Stimulated activated CD8-positive, alpha-beta memory T cell treated with anti-CD3 and anti-CD28 coated beads, Interleukin-4, amount 100 ng/mL, for 1 hour (primary cell): ENCODE data around the gene CBFA2T3.
"Not testable (repeated sequence)": the region's sequence is repeated elsewhere in the genome, so short reads cannot be mapped to it uniquely, and the experiment has no call there.

Experiments used
- DNase-seq, 2 donors: peaks; one replicate each; pipeline ENCODE4 v3.0.0-alpha.2; 2020; ENCODE audit warnings: low read depth in 2 of 2, low spot score in 1 of 2

The CBFA2T3 gene

DNA sequence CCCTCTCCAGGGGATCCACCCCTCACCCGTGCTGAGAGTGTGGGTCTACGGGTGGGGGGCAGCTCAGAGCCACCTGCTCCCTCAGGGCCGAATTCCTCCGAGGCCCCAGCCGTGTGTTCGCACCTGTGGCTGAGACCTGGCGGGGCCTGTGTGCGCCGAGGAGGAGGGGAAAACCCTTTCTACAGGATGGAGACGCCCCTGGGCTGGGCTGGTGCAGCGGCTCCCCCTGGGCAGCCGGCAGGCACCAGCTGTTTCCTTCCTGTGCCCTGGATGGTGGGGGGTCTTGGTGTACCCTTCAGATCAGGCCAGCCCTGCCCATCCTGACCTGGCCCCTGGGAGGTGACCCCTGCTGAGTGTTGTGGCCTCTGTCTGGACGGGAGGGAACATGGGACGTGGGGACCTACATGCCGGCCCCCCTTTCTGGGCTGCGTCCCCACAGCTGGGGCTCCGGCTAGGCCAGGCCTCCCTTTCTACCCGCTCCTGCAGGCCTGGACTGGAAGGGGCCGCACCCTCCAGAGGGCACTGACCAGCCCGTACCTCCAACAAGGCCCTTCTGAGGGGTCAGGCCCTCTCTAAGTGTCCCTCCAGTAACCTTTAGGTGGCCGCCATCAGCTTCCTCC lies 82.2 kb downstream of the CBFA2T3 start:
- DNase-seq = no peak

DNA sequence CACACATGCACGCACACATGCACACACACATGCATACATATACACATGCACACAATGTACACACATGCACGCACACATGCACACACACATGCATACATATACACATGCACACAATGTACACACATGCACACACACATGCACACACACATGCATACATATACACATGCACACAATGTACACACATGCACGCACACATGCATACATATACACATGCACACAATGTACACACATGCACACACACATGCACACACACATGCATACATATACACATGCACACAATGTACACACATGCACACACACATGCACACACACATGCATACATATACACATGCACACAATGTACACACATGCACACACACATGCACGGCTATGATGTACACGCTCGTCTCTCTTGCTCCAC lies 82.7 kb downstream of the CBFA2T3 start:
- DNase-seq = not testable (repeated sequence)

DNA sequence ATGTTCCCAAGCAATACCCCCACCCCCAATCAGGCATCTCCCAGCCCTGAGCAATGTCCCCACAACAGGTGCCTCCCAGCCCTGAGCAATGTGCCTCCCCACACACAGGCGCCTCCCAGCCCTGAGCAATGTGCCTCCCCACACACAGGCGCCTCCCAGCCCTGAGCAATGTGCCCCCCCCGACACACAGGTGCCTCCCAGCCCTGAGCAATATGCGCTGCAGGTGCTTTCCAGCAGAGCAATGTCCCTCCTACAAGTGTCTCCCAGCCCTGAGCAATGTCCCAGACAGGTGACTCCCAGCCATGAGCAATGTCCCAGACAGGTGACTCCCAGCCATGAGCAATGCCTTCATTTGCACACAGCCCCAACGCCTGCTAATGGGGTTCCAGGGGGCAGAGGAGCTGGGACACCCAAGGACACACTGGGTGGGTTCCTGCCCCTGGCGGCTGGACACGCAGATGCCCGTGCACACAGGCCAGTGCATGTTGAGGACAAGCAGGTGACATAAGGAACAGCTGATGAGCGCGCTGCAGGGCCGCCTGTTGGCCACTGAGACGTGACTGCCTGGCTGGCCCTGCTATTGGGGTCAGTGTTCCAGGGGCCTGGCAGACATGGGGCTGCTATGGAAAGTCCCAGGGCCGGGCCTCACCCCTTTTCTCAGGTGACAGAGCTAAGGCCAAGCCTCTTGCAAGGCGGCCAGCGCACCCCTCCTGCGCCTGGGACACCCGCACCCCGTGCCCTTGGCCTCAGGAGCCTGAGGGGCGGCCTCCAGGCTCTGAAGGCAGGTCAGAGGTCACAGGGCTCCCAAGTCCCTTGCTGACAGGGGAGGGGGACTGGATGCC lies 83.7 kb downstream of the CBFA2T3 start:
- no peak for DNase-seq

DNA sequence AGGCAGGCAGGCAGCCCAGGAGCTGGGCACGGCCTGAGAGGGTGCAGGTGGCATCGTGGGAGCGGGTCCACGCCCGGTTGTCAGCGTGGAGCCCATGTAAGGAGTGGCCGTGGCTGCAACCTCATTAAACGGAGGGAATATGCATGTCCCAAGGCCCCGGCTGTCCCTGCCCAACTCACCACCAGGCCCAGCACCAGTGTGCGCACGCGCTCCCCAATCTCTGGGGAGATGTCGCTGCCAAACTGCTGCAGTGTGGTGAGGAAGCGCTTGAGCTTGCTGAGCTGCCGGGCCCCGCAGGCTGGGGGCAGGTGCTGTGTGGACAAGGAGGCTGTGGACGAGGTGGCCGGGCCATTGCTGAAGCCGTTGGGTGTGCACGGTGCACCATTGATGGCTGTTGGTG lies 84.9 kb downstream of the CBFA2T3 start:
- no peak for DNase-seq

DNA sequence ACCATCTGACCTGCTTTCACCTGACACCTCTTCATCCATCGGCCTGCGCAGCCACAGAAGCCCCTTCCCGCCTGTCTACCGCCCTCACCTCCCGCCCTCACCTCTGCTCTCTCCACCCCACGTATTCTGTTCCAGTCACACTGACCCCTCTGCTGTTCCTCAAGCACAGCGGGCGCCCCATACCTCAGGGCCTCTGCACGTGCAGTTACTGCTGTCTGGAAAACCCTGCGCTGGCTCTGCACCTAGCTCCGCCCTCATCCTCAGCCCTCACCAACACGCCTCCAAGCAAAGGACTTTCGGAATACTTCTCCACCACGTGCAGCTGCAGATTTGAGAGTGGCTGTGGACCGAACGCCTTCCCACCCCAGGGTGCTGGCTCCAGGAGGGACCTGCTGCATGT lies 85.9 kb downstream of the CBFA2T3 start:
- DNase-seq = no peak

DNA sequence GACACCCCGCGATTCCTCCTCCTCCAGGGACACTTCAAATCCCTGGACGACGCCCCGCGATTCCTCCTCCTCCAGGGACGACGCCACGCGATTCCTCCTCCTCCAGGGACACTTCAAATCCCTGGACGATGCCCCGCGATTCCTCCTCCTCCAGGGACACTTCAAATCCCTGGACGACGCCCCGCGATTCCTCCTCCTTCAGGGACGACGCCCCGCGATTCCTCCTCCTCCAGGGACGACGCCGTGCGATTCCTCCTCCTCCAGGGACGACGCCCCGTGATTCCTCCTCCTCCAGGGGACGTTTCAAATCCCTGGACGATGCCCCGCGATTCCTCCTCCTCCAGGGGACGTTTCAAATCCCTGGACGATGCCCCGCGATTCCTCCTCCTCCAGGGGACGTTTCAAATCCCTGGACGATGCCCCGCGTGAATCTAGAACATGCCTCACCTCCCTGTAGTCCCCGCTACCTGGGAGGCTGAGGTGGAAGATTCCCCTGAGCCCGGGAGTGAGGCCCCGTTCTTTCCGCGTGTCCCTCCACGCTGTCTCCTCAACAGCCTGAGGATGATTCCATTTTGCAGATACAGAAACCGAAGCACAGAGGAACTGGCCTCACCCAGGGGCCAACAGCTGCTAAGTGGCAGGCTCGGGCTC lies 87.2 kb downstream of the CBFA2T3 start:
- not testable (repeated sequence) for DNase-seq

DNA sequence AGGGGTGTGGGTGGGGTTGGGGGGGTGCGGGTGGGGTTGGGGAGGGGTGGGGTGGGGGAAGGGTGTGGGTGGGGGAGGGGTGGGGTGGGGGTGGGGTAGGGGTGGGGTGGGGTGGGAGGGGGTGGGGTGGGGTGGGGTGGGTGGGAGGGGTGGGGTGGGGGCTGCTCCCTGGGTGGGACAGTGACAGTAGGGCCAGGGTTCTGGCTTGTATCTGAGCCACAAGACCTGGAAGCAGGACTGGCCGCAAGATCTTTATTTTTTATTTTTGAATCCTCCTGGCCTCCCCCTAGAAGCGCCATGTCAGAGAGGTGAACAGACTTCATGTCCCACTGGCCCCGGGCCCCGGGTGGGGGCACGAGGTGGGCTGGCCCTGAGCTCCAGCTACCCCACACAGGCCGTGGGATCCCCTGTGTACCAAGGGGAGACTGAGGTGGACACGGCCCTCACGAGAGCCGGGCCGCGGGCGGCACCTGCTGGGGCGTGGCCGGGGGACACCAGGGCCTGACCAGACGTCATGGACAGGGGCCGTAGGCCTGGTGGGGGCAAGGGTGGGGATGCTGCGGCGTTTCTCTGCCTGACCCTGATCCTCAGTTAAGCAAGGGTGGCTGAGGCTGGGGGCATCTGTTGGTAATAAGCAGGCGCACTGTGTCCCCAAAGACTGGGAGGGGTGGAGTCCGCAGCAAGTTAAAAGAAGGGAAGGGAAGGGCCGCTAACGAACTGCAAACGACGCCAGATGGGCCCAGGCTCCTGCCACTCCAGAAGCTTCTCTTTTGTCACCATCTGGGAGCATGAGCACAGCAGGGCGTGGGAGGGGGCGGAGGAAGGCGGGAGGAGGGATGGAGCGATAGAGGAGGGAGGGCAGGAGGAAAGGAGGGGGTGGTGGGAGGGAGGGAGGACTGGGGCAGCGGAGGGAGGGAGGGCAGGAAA lies 88.3 kb downstream of the CBFA2T3 start:
- DNase-seq = no peak

DNA sequence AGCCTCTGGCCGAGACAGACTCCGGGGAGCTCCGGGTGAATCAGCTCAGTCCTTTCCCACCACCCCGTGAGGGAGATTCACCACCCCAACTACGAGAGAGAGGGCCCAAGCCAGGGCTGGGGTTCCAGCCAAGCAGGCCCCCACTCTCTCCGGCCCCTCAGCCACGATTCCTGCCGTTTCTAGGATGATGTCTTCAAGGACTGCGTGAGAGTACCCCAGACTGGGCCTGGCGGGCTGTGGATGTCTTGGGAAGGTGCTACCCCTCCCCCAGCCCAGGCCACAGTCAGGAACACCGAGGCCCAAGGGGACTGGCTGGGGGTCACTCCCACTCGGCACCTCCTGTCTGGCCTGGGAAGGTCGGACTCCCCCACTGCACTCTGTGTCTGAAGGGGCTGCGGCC lies 89.0 kb downstream of the CBFA2T3 start:
- DNase-seq = no peak

DNA sequence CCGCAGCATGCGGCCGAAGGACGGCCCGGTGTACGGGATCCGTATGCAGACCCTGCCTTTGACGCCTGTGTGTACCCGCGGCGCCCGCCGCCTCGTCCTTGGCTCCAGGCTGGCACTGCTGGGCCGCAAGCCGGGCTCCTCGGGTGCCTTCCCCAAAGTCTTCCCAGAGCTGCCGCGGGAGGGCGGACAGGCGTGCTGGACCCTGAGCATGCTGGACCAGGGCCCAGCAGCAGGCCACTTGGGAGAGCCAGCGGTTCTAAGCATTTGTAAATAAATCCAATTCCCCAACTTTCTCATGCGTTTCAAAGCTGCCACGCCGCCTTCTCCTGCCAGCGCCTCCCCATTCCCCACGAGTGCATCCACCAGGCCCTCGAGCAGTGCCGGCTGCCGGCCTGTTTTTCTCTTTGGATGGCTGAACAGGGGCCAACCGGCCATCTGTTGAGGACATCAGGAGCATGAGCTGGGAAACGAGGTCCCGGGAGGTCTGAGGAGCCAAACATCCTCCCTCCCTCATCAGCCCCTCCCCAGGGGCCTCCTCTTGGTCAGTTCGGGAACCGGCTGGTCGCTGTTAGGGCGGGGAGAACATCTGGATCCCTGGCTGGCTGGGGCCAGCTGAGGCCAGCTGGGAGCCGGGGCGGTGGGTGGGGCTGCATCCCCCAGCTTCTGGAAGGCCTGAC lies 90.0 kb downstream of the CBFA2T3 start:
- no peak for DNase-seq

DNA sequence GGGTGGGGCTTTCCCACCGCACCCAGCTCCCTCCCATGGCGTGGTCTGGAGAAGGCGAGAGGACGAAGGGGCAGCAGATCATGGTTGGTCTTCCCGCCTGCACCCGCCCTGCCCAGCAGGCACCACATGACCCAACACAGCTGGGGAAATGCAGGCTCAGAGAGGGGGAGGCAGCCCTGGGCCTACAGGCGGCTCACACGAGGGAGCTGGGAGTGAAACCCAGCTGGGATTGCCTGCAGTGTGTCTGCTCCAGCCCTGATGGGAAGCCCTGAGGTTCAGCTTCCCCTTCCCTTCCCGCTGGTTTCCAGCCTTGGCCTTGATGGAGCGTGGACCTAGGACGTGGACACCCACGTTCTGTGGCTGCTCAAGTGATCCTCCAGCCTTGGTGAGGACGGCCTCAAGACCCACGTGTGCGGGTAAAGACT lies 90.6 kb downstream of the CBFA2T3 start:
- DNase-seq = no peak

DNA sequence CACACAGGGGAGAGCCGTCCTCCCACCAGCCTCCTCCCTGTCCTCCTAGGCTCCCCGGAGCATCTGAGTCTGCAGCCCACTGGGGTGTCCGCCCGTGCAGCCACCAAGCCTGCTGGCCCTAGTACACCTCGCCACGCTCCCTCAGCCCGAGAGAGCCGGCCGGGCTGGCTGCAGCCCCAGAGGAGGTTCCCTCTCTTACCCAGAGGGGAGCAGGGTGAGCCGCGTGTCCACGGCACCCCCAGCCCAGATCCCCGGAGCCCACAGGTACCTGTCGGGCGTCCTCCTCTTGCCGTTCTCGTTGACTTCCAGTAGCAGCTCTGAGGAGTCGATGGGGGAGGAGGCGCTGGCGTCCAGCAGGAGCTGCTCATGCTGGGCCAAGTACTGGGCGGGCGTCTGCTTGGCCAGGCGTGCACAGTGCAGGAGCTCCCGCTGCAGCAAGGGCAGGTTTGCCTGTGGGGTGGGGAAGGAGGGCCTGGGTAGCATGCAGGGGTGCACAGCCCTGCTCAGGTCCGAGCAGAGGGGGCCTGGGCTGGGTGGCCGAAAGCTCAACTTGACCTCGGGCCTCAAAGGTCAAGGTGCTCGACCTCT lies 91.2 kb downstream of the CBFA2T3 start:
- DNase-seq = no peak

DNA sequence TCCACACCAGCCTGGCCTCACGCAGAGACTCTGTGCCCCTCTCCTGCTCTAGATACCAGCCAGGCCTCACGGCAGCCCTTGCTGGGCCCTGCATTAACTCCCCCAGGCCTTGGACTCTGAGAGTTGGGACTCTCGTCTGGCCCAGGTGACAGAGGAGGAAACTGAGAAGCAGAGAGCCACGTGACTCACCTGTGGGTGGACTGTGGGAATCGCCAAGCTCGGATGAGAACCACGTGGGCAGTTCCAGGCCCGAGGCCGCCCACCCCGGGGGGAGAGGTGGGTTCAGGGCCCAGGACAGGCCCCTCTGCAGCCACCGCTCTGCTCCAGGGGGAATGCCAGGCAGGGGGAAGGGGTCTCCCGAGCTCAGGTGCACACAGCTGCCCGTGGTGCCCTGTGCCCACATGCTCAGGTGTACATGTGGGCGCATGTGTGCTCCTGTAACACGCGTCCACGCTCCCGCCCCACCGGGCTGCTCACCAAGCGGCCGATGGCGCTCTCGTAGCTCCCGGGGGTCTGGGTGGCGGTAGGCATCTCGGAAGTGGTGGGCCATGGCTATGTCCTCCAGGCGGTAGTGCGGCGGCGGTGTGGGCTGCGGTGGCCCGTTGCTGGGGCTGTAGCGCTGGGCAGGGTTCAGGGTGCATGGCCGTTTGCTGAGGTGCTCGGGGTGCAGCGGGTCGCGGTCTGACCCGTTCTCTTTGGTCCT lies 92.3 kb downstream of the CBFA2T3 start:
- no peak for DNase-seq

DNA sequence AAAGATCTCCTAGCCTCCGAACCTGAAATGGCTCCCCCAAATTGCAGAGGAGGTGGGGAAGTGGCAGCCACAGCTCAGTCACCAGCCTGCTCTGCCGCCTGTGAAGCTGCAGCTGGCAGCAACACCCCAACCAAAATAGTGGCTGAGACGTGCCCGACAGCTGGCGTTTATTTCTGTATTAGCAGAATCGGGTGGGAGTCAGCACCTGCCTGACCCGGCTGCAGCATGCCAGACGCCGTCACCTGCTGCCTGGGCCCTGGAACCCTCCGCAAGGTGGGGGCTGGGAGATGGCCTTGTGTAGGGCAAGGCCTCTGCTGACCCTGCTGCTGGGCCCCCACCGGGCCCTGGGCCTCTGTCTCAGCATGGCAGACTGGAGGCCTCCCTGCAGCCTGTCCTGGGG lies 93.1 kb downstream of the CBFA2T3 start:
- DNase-seq = no peak

DNA sequence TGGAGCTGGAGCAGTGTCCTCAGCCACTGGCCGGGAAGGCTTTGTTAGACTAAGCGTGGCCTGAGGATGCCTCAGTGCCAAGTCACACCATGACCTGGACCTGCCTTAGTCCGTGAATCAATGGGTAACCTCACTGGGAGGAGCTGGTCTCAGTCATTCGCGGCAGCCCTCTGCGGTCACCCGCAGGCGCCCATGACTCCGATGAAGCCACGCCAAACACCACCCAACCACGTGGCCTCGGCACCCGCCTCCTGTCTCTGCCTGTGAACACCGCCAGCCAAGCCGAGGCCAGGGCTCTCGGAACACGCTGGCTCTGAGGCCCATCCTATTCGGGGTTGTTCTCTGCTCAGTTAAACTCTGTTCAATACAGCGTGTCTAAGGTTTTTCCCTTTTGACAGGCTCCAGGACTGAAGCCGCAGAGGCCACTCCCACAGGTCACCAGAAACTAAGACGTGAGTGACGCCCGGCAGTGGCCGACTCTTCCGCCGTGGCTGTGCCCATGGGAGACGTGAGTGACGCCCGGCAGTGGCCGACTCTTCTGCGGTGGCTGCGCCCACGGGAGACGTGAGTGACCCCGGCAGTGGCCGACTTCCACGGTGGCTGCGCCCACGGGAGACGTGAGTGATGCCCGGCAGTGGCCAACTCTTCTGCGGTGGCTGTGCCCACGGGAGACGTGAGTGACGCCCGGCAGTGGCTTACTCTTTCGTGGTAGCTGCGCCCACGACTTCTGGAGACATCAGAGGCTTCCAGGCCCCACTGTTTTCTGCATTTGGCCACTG lies 93.7 kb downstream of the CBFA2T3 start:
- DNase-seq = no peak

DNA sequence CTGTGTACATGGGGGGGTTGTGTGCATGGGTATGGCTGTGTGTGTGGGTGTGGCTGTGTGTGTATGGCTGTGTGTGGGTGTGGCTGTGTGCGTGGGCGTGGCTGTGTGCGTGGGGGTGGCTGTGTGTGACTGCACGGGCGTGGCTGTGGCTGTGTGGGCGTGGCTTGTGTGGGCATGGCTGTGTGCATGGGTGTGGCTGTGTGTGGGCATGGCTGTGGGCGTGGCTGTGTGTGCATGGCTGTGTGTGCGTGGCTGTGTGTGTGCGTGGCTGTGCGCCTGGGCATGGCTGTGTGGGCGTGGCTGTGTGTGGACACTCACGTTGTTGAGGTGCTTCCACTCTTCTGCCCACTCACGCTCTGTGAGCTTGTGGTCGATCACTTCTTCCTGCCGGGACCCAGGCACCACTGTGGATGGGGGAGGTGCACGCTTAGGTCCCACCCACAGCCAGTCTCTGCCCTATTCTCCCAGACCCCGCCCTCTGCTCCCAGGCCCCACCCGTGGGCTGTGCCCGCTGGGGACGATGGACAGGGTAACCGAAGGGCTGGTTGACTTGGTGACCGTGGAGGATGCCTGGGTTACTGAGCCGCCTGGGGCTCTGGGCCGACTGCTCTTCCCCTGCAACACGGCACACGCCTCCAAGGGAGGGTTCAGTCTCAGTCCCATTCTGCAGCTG lies 94.5 kb downstream of the CBFA2T3 start:
- no peak for DNase-seq

DNA sequence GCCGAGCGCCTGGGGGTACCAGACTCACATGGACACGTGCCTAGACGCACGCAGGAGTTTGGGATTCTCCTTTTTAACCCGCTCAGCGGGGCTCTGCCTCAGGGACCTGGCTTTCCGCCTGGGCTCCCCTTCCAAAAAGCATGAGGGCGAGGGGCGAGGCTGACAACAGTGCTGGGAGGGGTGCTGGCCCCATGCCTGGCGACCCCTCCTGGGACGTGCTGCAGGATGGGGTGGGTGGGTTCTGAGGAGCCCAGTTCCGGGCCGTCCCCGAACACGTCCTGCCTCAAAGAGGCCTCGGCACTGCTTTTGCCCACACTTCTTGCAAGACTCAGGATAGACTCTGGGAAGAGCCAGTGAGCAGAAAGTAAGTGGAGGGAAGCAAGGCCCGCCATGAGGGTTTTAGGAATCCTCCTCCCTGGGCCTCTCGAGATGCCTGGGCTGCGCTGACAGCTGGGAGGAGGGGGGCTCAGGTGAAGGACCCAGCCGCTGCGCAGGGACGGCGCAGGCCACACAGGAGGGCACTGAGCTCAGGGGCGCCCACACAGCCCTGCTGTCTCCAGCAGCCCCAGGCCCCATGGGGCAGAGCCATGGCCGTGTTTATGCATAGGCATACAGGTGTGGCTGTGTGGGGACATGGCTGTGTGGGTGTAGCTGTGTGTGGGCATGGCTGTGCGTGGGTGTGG lies 95.2 kb downstream of the CBFA2T3 start:
- DNase-seq = no peak

DNA sequence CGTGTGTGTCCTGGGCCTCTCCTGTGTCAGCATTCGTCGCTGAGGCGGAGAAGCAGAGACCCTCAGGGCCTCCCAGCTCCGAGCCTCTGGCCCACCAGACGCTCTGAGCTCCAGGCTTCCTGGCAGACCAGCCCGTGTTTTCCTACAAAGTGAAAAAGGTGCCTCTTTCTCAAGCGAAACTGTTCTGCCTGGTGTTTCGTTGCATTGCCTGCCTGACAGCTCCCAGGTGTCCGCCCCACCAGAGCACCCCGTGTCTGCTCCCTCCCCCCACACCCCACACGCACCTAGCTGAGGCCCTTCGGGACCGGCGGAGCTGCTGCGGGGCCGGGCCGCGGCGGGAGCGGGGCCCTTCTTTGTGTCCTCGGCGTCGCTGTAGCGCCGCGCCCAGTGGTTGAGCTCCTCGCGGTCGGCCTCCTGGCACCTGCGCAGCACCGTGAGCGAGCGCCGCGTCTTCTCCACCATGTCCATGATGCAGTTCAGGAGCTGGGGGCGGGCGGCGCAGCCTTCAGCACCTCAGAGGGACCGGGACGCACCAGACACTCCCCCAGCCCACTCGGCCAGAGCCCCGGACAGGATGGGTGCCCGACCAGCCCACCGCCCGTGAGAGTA lies 95.9 kb downstream of the CBFA2T3 start:
- no peak for DNase-seq
